RWPE2 (cell line): ENCODE data around the gene PRSS38.

Experiments
- ATAC-seq: fragments of 200-7000 bp; cut with Tn5 transposase; 3 replicates; pipeline ENCODE4 v1.9.1; 2021; ENCODE audit warnings: low read depth
- DNase-seq: peaks from one replicate; pipeline ENCODE4 v3.0.0-alpha.2; 2020; ENCODE audit warnings: low spot score
- H3K27ac ChIP-seq: fragments of 450-650 bp; 2 replicates; pipeline ENCODE4 v1.5.1; 2017; ENCODE audit warnings: mild to moderate bottlenecking; ENCODE audit not compliant: poor library complexity, severe bottlenecking
- H3K27me3 ChIP-seq: fragments of 250-450 bp; sonication (Bioruptor Pico); 2 replicates; pipeline ENCODE4 v1.5.1; 2021; ENCODE audit warnings: mild to moderate bottlenecking, moderate library complexity; ENCODE audit not compliant: insufficient read depth, poor library complexity, severe bottlenecking
- H3K36me3 ChIP-seq: fragments of 250-450 bp; sonication (Bioruptor Pico); 2 replicates; pipeline ENCODE4 v1.5.1; 2020; ENCODE audit warnings: low read depth, mild to moderate bottlenecking, moderate library complexity
- H3K4me1 ChIP-seq: fragments of 250-450 bp; sonication (Bioruptor Pico); 2 replicates; pipeline ENCODE4 v1.5.1; 2021; ENCODE audit warnings: mild to moderate bottlenecking, moderate library complexity; ENCODE audit not compliant: insufficient read depth, poor library complexity, severe bottlenecking
- H3K4me3 ChIP-seq: fragments of 250-450 bp; sonication (Bioruptor Pico); 2 replicates; pipeline ENCODE4 v1.5.1; 2021; ENCODE audit warnings: mild to moderate bottlenecking, moderate library complexity; ENCODE audit not compliant: severe bottlenecking
- H3K9me3 ChIP-seq: fragments of 250-450 bp; sonication (Bioruptor Pico); 2 replicates; pipeline ENCODE4 v1.5.1; 2021; ENCODE audit warnings: mild to moderate bottlenecking, moderate library complexity; ENCODE audit not compliant: severe bottlenecking
- TF ChIP-seq, protein P1 (sequence below): fragments of 450-650 bp; IDR thresholded peaks from one replicate; pipeline ENCODE4 v1.5.1; 2017; ENCODE audit warnings: mild to moderate bottlenecking, moderate library complexity; ENCODE audit not compliant: poor library complexity, severe bottlenecking

PRSS38 gene

DNA sequence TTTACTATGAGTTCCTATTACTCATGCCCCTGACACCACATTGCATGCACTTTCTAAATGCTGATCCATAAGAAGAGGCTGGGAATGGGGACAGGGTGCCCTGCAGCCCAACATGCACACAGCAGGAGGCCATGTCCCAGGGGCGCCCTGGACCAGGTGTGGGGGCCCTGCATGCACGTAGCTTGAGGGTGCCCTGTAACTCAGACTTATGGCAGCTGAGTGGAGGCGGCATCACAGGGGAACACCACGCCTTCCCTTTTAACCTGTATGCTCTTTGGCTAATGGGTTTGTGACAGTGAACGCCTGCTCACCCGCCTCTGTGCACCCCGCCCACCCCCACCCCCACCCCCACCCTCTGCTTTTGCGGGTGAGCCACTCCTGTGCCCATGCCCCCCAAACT is 44.1 kb upstream of the PRSS38 start:
- Histone ChIP-seq H3K36me3 (no peaks in the 10 kb centered on the region), H3K4me3 (no peak overlapping the region), H3K4me1 (no peaks in the 10 kb centered on the region), H3K27ac (no peak overlapping the region), H3K9me3 (no peaks in the 10 kb centered on the region), H3K27me3 (no peaks in the 10 kb centered on the region)
- DNase-seq (no peak), ATAC-seq (no peak)
- TF ChIP-seq, protein P1, sequence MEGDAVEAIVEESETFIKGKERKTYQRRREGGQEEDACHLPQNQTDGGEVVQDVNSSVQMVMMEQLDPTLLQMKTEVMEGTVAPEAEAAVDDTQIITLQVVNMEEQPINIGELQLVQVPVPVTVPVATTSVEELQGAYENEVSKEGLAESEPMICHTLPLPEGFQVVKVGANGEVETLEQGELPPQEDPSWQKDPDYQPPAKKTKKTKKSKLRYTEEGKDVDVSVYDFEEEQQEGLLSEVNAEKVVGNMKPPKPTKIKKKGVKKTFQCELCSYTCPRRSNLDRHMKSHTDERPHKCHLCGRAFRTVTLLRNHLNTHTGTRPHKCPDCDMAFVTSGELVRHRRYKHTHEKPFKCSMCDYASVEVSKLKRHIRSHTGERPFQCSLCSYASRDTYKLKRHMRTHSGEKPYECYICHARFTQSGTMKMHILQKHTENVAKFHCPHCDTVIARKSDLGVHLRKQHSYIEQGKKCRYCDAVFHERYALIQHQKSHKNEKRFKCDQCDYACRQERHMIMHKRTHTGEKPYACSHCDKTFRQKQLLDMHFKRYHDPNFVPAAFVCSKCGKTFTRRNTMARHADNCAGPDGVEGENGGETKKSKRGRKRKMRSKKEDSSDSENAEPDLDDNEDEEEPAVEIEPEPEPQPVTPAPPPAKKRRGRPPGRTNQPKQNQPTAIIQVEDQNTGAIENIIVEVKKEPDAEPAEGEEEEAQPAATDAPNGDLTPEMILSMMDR = no peak

DNA sequence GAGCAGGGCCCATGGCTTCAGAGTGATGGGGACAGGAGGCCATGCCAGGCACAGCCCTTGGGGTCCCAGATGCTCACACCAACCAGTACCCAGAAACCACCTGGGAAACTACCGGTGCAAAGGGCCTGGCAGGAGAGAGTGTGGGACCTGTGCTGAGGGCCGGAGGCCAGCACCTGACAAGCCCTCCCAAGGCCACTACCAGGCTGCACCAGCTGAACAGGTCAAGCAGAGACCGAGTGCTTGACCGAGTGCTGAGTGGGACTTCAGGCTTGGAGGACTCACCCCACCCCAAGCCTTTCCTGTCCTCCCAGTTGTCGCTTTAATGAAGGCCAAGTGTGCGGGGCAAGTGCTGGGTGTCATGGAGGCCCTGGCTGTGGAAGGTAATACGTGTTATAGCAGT is 43.7 kb upstream of the PRSS38 start:
- Histone ChIP-seq H3K27ac (no peak overlapping the region), H3K4me1 (no peaks in the 10 kb centered on the region), H3K27me3 (no peaks in the 10 kb centered on the region), H3K4me3 (no peak overlapping the region), H3K9me3 (no peaks in the 10 kb centered on the region), H3K36me3 (no peaks in the 10 kb centered on the region)
- TF ChIP-seq, protein P1 = no peak
- DNase-seq (no peak), ATAC-seq (no peak)

DNA sequence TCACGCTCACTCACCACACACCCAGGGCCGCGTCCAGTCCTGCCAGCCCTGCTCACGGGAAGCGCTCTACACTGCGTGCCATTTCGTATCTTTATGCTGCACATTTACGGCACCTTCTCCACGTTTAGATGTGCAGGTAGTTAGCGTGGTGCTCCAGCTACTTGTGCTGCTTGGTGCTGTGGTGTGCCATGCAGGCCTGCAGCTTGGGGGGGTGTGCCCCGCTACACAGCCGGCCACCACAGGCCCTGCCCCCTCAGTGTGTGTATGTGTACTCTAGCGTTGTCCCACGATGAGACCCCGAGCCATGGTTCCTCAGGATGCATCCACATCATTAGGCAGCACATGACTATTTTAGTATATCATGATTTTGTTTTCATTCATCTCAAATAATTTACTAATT is 41.9 kb upstream of the PRSS38 start:
- DNase-seq = no peak
- ATAC-seq = no peak
- TF ChIP-seq, protein P1 = no peak
- Histone ChIP-seq H3K4me1 (no peaks in the 10 kb centered on the region), H3K27ac (no peak overlapping the region), H3K27me3 (no peaks in the 10 kb centered on the region), H3K9me3 (no peaks in the 10 kb centered on the region), H3K4me3 (no peak overlapping the region), H3K36me3 (no peaks in the 10 kb centered on the region)

DNA sequence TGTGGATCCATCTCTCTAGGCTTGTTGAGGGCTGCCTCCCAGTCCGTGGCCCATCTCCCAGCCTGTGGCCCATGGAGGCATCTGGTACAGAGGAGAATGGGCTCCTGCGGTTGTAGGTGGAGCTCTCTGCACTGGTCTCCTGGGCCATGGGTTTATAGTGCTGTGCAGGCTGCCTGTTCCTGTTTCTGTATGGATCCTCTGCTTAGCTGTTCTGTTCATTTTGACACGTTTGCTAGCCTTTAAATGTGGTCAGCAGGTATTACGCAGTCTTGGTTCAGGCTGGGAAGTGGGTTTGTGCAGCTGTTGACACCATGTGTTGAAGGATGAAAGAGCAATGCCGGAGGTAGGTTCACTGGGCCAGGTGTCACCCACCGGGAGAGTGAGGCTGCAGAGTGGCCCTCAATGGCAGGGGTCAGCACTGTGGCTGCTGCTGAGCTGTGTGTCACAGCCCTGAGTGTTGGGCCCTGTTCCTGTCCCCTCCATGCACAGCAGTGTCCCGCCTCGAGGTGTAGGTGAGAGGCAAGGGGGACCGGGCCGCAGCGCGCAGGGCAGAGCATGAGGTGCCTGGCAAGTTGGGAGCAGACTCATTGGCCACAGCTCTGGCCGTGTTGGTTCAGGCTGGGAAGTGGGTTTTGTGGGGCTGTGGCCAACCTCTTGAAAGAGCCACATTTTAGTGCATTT is 41.3 kb upstream of the PRSS38 start:
- Histone ChIP-seq H3K9me3 (no peaks in the 10 kb centered on the region), H3K27ac (no peak overlapping the region), H3K36me3 (no peaks in the 10 kb centered on the region), H3K4me3 (no peak overlapping the region), H3K4me1 (no peaks in the 10 kb centered on the region), H3K27me3 (no peaks in the 10 kb centered on the region)
- ATAC-seq (no peak), DNase-seq (no peak)
- TF ChIP-seq, protein P1 = no peak
